CD4-positive, alpha-beta T cell treated with Interleukin-17A for 4 hours (primary cell): ENCODE results near the gene TMEM204.
"Not testable (repeated sequence)": the region's sequence is repeated elsewhere in the genome, so short reads cannot be mapped to it uniquely, and the experiment has no call there.

Source experiments
- DNase-seq: peaks from one replicate; pipeline ENCODE4 v3.0.0-alpha.2; 2020; ENCODE audit warnings: mixed read lengths

The TMEM204 gene

DNA sequence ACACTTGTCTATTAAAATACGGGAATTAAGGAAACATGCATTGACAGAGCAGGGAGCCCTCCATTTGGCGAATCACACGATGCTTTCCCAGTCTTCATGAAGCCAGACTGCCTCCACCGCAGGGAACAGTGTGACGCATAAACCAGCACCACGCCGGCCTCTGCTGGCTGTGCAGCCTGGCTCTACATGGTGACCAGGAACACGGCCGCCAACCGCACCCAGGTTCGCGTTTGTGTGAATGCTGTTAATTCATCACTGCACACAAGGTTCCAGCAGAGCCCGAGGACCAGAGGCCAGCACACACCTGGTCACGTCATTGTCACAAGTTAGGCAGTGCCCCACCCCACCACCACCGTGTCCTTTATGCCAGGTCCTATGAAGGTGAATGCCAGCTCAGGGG, 26.7 kb downstream of the TMEM204 start:
- no peak for DNase-seq

DNA sequence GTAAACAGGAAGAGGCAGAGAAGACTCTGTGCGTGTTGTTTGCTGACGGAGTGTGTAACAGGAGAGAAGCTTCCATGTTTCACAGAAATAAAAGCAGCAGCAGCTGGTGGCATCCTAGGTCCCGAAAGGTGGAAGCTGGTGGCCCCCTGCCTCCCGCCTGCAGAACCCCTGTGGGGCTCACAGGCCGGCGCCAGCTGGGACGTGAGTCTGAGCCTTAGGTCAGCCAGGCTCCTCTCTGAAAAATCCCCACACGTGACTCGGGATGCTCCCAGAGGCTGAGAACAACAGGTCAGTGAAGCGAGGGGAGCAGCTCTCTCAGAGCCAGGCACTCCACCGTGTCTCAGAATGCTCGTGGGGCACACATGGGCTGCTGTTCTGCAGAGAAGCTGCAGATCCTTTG, 27.4 kb downstream of the TMEM204 start:
- no peak for DNase-seq

DNA sequence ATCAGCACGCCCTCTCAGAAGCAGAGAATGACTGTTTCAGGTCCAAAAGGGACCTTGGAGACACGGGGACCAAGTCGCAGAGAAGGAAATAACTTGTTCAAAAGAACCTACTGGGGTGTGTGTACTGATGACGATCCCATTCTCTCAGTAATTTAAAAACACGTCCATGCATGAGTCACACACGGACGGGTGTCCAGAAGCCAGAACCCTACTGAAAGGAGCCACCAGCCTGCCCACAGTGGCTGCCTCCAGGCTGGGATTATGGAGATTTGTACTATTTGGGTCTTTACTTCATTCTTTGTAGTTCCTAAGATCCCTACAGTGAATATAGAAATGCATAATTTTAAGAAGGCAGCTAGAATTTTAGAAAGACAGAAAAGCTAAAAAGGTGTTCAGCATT, 27.8 kb downstream of the TMEM204 start:
- DNase-seq: no peak

DNA sequence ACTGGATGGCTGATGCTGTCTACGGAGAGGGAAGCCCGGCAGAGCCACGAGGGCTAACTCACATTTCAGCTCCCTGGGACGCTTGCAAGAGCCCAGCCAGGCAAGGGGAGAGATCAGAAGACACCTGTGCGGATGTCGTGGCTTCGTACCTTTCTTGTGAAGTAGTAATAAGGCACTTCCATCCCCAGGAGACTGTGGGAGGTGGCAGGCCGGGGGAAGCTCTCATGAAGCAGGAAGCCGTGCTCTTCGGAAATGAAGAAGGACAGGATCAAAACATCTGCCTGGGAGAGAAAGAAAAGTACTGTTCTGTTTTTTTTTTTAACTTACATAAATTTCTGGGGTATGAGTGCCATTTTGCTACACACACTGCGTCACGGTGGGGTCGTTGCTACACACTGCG, 28.4 kb downstream of the TMEM204 start:
- DNase-seq: no peak

DNA sequence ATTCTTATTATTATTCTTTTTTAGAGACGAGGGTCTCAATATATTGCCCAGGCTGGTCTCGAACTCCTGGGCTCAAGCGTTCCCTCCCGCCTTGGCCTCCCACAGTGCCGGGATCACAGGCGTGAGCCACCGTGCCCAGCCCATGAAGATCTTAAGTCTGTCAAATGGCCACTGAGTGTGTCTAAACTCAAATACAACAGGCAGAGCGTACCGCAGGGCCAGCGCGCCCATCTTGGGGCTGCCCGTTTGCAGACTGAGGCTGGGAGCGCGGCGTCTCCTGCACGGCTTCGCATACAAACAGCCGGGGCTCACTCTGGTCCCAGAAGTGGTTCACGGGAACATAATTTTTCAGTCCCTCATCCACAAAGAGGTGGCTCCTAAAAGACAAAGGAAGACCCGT, 30.3 kb downstream of the TMEM204 start:
- no peak for DNase-seq

- peak; percentile 40 for DNase-seq
Observed at GRCh38 chr16:1564325-1564724, 30.9 kb downstream of the TMEM204 start.

DNA sequence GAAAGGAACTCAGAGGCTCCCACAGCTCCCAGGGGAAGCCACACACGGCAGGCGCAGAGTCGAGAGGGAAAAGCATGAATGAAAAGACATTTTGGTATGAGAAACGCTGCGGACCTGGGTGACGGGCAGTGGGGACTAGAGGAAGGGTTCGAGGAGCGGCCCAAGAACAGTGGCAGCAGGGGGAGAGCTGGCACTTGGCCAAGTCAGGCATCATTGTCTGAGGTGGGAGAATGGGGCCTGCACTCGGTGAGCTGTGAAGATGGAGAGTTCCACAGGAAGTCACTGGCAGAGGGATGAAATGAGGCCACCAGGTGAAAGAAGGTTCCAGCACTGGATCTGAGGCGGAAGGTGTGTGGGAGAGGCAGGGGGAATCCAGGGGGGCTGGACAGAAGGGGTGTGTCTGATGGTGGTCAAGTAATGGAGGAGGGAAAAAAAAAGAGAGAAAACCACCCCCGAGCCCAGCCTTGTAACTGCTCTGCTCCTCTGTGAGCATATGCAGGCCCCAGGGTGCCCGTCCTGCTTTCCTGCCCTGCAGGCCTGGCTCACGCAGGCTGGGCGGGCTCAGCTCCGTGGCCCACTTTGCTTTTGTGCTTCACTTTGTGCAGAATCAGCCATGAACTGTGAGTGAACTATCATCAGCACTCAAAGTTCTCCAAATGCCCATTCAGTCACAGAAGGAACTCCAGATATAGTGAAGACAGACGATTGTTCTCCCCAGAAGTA, 31.8 kb downstream of the TMEM204 start:
- no peak for DNase-seq

DNA sequence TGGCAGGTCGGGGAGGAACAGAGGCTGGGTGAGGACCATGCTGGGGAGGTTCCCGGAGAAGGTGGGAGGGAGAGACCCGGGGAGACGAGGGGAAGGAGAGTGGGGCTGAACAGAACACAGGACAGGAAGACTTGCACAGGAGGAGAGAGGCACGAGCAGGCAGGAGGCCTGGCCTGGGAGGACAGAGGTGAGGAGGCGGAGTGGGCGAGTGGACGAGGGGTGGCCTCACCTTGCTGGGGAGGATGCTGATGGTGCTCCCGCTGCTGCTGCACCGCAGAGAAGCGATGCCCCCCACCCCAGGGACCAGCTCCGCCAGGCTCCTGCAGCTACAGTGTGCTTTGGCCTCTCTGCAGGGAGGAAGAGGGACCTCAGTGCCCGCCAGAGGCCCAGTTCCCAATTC, 34.5 kb downstream of the TMEM204 start:
- no peak for DNase-seq

DNA sequence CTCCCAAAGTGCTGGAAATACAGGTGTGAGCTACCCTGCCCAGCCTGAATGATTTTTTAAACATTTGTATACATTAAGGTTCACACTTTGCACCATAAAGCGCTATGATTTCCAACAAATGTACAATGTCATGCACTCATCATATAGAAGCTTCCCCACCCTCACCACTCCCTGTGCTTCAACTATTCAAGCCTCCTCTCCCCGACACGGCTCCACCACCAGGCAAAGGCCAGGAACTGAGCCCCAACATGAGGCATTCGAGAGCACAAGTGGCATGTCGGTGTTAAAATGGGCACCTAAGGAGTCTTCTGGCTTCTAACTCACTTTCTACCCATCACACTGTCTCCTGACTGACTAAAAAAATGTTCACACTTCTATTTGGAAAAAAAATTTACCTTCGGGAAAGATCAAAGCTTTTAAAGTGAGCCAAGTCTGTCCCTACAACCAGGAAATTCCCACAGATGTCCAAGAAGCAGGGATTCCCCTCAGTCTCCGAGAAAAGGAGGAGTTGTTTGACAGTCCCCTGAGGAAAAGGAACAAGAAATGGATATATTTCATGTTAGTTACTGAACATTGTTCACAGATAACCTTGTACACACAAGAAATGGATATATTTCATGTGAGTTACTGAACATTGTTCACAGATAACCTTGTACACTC, 37.7 kb downstream of the TMEM204 start:
- no peak for DNase-seq

DNA sequence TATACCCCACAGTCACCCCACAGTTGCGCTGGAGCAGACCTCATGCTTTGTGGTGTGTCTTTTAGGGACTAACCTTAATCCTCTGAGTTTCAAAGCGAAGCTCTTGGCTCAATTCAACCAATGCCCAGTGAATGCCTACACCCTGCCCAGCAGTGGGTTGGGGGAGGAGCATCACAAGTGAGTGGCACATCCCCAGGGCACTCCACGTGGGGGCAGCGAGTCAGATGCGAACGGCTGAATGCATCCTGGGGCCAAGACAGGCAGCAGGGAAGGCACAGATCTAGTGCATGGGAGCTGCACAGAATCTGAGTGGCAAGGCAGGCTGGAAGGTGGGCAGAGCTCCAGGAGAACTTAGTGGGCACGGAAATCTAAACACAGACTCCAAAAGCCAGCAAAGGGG, 39.2 kb downstream of the TMEM204 start:
- DNase-seq: no peak

DNA sequence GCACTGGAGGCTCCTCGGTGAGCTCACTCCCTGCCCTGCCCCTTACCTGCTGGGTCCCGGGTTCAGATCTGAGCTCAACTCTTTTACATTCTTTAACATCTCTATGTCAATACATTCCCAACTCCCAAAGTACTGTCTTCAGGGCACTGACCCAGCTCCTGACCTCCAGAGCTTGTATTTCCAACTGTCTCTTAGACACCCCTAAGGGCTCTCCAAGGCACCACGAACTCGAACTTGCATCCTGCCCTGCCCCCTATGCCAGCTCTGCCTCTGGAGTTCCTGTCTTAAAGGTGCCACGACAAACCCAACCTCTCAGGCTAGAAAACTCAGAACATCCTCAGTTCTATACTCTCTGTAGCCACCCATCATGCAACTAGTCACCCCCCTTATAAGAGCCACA, 39.8 kb downstream of the TMEM204 start:
- no peak for DNase-seq

DNA sequence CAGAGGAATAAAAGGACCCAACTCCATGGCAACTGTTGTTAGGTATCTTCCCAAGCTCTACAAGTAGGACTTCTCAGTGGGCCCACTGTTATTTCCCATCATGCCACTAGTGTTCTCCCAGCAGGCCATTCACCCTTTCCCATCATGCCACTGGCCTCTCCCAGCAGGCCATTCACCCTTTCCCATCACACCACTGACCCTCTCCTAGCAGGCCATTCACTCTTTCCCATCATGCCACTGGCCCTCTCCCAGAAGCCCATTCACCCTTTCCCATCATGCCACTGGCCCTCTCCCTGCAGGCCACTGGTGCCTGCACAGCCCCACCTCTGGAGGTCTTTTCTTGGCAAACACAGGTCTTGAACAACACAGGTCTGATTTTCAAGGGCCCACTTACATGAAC, 42.1 kb downstream of the TMEM204 start:
- DNase-seq: no peak

GRCh38 chr16:1579214-1579613, 45.7 kb downstream of the TMEM204 start:
- peak; percentile 20 for DNase-seq

DNA sequence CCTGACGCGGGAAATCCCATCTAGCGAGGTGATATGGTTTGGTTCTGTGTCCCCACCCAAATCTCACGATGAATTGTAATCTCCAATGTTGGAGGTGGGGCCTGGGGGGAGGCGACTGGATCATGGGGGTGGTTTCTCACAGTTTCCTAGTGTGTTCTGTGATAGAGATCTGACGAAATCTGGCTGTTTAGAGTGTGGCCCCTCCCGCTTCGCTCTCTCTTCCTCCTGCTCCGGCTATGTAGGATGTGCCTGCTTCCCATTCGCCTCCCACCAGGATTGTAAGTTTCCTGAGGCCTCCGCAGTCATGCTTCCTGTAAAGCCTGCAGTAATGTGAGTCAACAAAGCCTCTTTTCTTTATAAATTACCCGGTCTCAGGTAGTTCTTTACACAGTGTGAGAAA, 46.8 kb downstream of the TMEM204 start:
- no peak for DNase-seq

- DNase-seq: no peak
Observed at GRCh38 chr16:1580956-1581355, 47.5 kb downstream of the TMEM204 start.

DNA sequence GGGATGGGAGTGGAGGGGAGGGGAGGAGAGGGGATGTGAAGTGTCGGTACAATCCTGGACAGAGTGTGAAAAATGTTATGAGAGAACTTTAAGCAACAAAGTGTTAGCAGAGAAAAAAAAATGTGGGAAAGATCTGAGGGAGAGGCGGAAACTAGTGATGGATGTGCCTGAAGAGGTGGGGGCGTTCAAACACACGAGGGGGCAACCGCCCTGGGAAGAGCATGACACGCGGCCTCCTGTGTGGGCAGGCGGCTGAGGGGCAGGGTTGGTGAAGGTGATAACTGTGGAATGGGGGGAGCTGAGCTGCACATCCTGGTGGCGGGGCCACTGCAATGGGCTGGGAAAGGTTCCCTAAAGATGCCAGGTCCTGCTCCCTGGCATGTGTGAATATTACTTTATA, 48.3 kb downstream of the TMEM204 start:
- no peak for DNase-seq

GRCh38 chr16:1583180-1583579, 49.7 kb downstream of the TMEM204 start:
- DNase-seq: no peak

- no peak for DNase-seq
Observed at GRCh38 chr16:1584926-1585484, 51.5 kb downstream of the TMEM204 start.

- DNase-seq: no peak
Observed at GRCh38 chr16:1590366-1590765, 56.9 kb downstream of the TMEM204 start.

DNA sequence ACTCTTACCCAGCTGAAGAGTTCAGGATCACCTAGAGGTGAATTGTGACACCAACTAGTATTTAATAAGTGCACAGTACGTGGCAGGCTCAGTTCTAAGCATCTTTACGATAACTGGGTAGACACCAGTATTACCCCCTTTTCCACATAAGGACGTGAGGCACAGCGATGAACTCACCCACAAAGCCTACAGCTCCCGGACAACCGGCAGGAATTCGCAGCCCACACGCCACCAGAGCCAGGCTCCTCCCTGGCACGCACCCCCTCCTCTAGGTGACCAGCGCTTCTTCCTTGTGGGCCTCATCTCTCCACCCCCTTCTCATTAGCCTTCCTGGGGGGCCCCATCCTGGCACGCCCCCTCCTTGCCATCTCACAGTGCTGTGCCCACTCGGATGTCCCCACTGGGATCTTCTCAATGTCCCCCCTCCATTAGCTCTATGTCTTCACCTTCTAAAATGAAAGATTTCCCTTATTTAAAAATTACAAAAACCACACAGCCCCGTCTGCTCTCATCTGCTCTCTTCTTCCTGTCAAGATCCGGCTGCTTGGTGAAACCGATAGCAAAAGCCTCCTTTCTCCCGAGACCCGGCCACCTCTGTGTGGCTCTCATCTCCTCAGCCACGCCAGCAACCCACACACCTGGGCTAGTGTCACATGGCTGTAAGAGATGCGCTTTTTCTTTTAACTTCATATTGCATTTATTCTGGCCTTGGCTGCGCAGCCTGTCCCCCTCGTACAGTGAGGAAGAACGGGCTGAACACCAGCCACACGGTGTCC, 57.7 kb downstream of the TMEM204 start:
- no peak for DNase-seq

GRCh38 chr16:1592446-1592845, 59.0 kb downstream of the TMEM204 start:
- DNase-seq: no peak

DNA sequence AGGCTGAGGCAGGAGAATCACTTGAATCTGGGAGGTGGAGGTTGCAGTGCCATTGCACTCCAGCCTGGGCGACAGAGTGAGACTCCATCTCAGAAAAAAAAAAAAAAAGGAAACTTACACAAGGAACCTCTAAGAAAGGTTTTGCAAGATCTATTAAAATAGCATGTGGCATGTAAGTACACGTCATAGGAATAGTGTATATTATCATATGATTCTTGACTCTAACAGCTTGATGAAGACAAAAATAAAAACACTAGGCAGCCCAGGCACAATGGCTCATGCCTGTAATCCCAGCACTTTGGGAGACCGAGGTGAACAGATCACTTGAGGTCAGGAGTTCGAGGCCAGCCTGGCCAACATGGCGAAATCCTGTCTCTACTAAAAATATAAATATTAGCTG, 62.0 kb downstream of the TMEM204 start:
- not testable (repeated sequence) for DNase-seq

- DNase-seq: no peak
Observed at GRCh38 chr16:1596516-1596915, 63.0 kb downstream of the TMEM204 start.

GRCh38 chr16:1597154-1597553, 63.7 kb downstream of the TMEM204 start:
- DNase-seq: no peak
